K562 (cell line): ENCODE results near the gene CPN2. TPM values are rescaled to one million over a fixed set of nuclear protein-coding genes. Genes with fewer than 3 reads are reported as not detected.

Experiments used
- ATAC-seq: fragments of 200-7000 bp; cut with Tn5 transposase; 3 replicates; pipeline ENCODE4 v1.9.1; 2020; ENCODE audit warnings: moderate library complexity
- BruUV-seq: library from RNA; stranded (reverse); fragments of 400-500 nt; replicated peaks from 2 replicates; lab custom pipeline; 2021; lab: Mats Ljungman, UMichigan
- CTCF ChIA-PET: fragments of 300-600 bp; formaldehyde crosslinking; extraction: SDS; loops from one replicate; lab custom pipeline; 2021; ENCODE audit warnings: low intra/inter-chr PET ratio; lab: Yijun Ruan, JAX
- POLR2A ChIA-PET: fragments of 300-600, 350-650 bp; sonication (Branson Sonifier 250); formaldehyde crosslinking; extraction: SDS; loops from one replicate; lab custom pipeline; 2021; ENCODE audit warnings: antibody characterized with exemption, inconsistent platforms; lab: Yijun Ruan, JAX
- DNase-seq, 4 experiments: peaks; one replicate each; pipeline versions ENCODE4 v3.0.0 to v3.0.0-alpha.2; 2011 to 2018; ENCODE audit warnings: low spot score in 3 of 4, mixed read lengths in 3 of 4; ENCODE audit errors: extremely low read depth in 1 of 4
- FAIRE-seq: peaks from 2 replicates; lab custom pipeline; 2011; peaks lifted over from hg19 to GRCh38; lab: Jason Lieb, UNC
- H2AFZ ChIP-seq: 2 replicates; pipeline ENCODE4 v1.6.0; 2011; ENCODE audit warnings: low read depth, low read length, control low read depth, inconsistent platforms
- H3K27ac ChIP-seq: fragments of 200-600 bp; 3 replicates; pipeline ENCODE4 v1.8.0; 2011; ENCODE audit warnings: low read depth, mild to moderate bottlenecking, control low read depth, inconsistent platforms, low read length, moderate library complexity, mixed read lengths; ENCODE audit errors: extremely low read depth
- H3K27me3 ChIP-seq, 2 experiments: fragments of 300-600 bp in 1 of 2; 2 replicates in 1 of 2; 3 replicates in 1 of 2; pipeline versions ENCODE4 v1.6.0 to v1.8.0; 2011; ENCODE audit warnings: inconsistent platforms in 2 of 2, low read length in 2 of 2, mild to moderate bottlenecking in 1 of 2, mixed read lengths in 1 of 2, moderate library complexity in 1 of 2; ENCODE audit not compliant: control insufficient read depth in 2 of 2, insufficient read depth in 2 of 2
- H3K36me3 ChIP-seq: fragments of 300-600 bp; 3 replicates; pipeline ENCODE4 v1.8.0; 2011; ENCODE audit warnings: mild to moderate bottlenecking, low read length, inconsistent platforms; ENCODE audit not compliant: control insufficient read depth, insufficient read depth
- H3K4me1 ChIP-seq, 2 experiments: fragments of 200-600 bp in 1 of 2; replicated peaks in 1 of 2; 2 replicates in 1 of 2; 3 replicates in 1 of 2; pipeline versions ENCODE4 v1.5.1 to v1.8.0; 2011; ENCODE audit warnings: inconsistent platforms in 2 of 2, low read length in 2 of 2, mild to moderate bottlenecking in 1 of 2, mixed read lengths in 1 of 2, moderate library complexity in 1 of 2; ENCODE audit not compliant: control insufficient read depth in 2 of 2, insufficient read depth in 2 of 2
- H3K4me2 ChIP-seq: 2 replicates; pipeline ENCODE4 v1.6.1; 2011; ENCODE audit warnings: low read length, control low read depth, inconsistent platforms, mixed read lengths; ENCODE audit not compliant: insufficient read depth
- H3K4me3 ChIP-seq: fragments of 200-600 bp; sonication (generic), shearing (Covaris generic); 2 replicates; pipeline ENCODE4 v1.5.1; 2016; ENCODE audit warnings: control low read depth, inconsistent platforms
- H3K79me2 ChIP-seq: fragments of 200-600 bp; 3 replicates; pipeline ENCODE4 v1.8.0; 2011; ENCODE audit warnings: low read length, inconsistent platforms; ENCODE audit not compliant: control insufficient read depth, insufficient read depth
- H3K9ac ChIP-seq, 2 experiments: 2 replicates each; pipeline versions ENCODE4 v1.6.0 to v1.6.1; 2011; ENCODE audit warnings: low read depth in 2 of 2, low read length in 2 of 2, control low read depth in 1 of 2, inconsistent platforms in 1 of 2, mild to moderate bottlenecking in 1 of 2, mixed read lengths in 1 of 2; ENCODE audit not compliant: insufficient read depth in 1 of 2
- H3K9me1 ChIP-seq: one replicate; pipeline ENCODE4 v1.6.0; 2011; ENCODE audit warnings: inconsistent platforms, mild to moderate bottlenecking, low read length, moderate library complexity; ENCODE audit not compliant: control insufficient read depth, insufficient read depth
- H3K9me3 ChIP-seq: replicated peaks from 2 replicates; pipeline ENCODE4 v1.5.1; 2011; ENCODE audit warnings: low read depth, low read length, inconsistent platforms; ENCODE audit not compliant: control insufficient read depth, insufficient read depth
- H4K20me1 ChIP-seq: replicated peaks from 2 replicates; pipeline ENCODE4 v1.6.1; 2011; ENCODE audit warnings: low read length, inconsistent platforms, mixed read lengths; ENCODE audit not compliant: control insufficient read depth, insufficient read depth
- ATF4 ChIP-seq: fragments of 450-650 bp; formaldehyde crosslinking; IDR thresholded peaks from 2 replicates; pipeline ENCODE4 v1.4.0; 2022; ENCODE audit warnings: mild to moderate bottlenecking, moderate library complexity
- CBX2 ChIP-seq: fragments of 200-600 bp; sonication (generic); IDR thresholded peaks from one replicate; pipeline ENCODE4 v1.6.1; 2012; ENCODE audit warnings: mild to moderate bottlenecking, low read length, inconsistent platforms; ENCODE audit not compliant: insufficient read depth, poor library complexity, severe bottlenecking
- CBX3 ChIP-seq, 2 experiments: IDR thresholded peaks; 1 replicate in 1 of 2; 2 replicates in 1 of 2; pipeline ENCODE4 v1.6.1; 2012; ENCODE audit warnings: inconsistent platforms in 2 of 2, low read length in 2 of 2, borderline replicate concordance in 1 of 2, control low read depth in 1 of 2
- CREB1 ChIP-seq, 2 experiments: sonication (generic) in 1 of 2; formaldehyde crosslinking in 1 of 2; IDR thresholded peaks; 2 replicates each; pipeline versions ENCODE4 v1.6.1 to v1.8.0; 2012 to 2022; ENCODE audit warnings: inconsistent platforms in 1 of 2, mild to moderate bottlenecking in 1 of 2, missing genetic modification reagents in 1 of 2, moderate library complexity in 1 of 2
- CREB5 ChIP-seq: fragments of 250-450 bp; sonication (Bioruptor Pico); IDR thresholded peaks from 2 replicates; pipeline ENCODE4 v1.5.0; 2020; ENCODE audit warnings: mild to moderate bottlenecking
- HDAC8 ChIP-seq: fragments of 450-650 bp; IDR thresholded peaks from 2 replicates; pipeline ENCODE4 v1.6.1; 2016; ENCODE audit warnings: mild to moderate bottlenecking, missing genetic modification characterization, moderate library complexity, missing compliant biosample characterization
- HDGF ChIP-seq: fragments of 450-650 bp; IDR thresholded peaks from 2 replicates; pipeline ENCODE4 v1.6.1; 2016
- IRF2 ChIP-seq: sonication (generic); formaldehyde crosslinking; IDR thresholded peaks from 2 replicates; pipeline ENCODE4 v1.8.1; 2022; ENCODE audit warnings: mild to moderate bottlenecking, missing genetic modification reagents
- MLX ChIP-seq, 2 experiments: fragments of 450-650 bp in 1 of 2; sonication (generic) in 1 of 2; formaldehyde crosslinking; conservative IDR thresholded peaks; 2 replicates each; pipeline versions ENCODE4 v1.4.0 to v1.8.1; 2020 to 2022; ENCODE audit warnings: mild to moderate bottlenecking in 1 of 2, missing genetic modification reagents in 1 of 2
- NBN ChIP-seq: fragments of 450-650 bp; IDR thresholded peaks from 2 replicates; pipeline ENCODE4 v1.6.1; 2016; ENCODE audit warnings: low read depth, mild to moderate bottlenecking
- PURB ChIP-seq: sonication (generic); formaldehyde crosslinking; IDR thresholded peaks from 2 replicates; pipeline ENCODE4 v1.9.0; 2021; ENCODE audit warnings: low read depth, mild to moderate bottlenecking, missing genetic modification reagents
- RNF2 ChIP-seq: sonication (generic); IDR thresholded peaks from 2 replicates; pipeline ENCODE4 v1.6.1; 2016
- SAFB ChIP-seq: fragments of 200-400 bp; formaldehyde crosslinking; IDR thresholded peaks from 2 replicates; pipeline ENCODE4 v1.6.1; 2017; ENCODE audit warnings: low read depth, low read length, borderline replicate concordance
- TEAD2 ChIP-seq: fragments of 450-650 bp; IDR thresholded peaks from 2 replicates; pipeline ENCODE4 v1.6.1; 2016; ENCODE audit warnings: missing genetic modification characterization, control low read depth, missing compliant biosample characterization
- ZBTB43 ChIP-seq: sonication (generic); formaldehyde crosslinking; IDR thresholded peaks from 2 replicates; pipeline ENCODE4 v1.8.0; 2023; ENCODE audit warnings: mild to moderate bottlenecking, missing genetic modification reagents
- ZNF143 ChIP-seq: sonication (generic); formaldehyde crosslinking; IDR thresholded peaks from 2 replicates; pipeline ENCODE4 v1.9.0; 2022; ENCODE audit warnings: mild to moderate bottlenecking, missing genetic modification reagents
- ZNF778 ChIP-seq: fragments of 450-650 bp; formaldehyde crosslinking; IDR thresholded peaks from 2 replicates; pipeline ENCODE4 v1.4.0; 2020; ENCODE audit warnings: mild to moderate bottlenecking, moderate library complexity
- WGBS: fragments of 100-300 bp; shearing (Covaris generic); methylation state at CpG from one replicate; pipeline ENCODE4 v1.1.6; 2016; ENCODE audit warnings: low coverage, mixed read lengths; ENCODE audit not compliant: insufficient coverage; ENCODE audit errors: missing lambda C conversion rate; 5-methylcytosine and 5-hydroxymethylcytosine counted together
- in situ Hi-C: fragments of 300-500 bp; cut with MboI; formaldehyde crosslinking; loops from 4 replicates; pipeline ENCODE4 v1.15.0; 2018; ENCODE audit warnings: inconsistent platforms, mixed read lengths
- intact Hi-C: fragments of 100-400 bp; cut with micrococcal nuclease; formaldehyde crosslinking; loops from 2 replicates; pipeline ENCODE4 v1.14.2; 2022
- polyA plus RNA-seq, 8 experiments: library from polyadenylated mRNA; depleted of rRNA in 4 of 8; stranded (reverse) in 5 of 8; unstranded in 3 of 8; fragments of >200 nt; fragmentation: Nextera tagmentation in 2 of 8; fragmentation: Illumina TruSeq in 1 of 8; extraction: Ambion mirVana in 2 of 8; extraction: Trizol in 1 of 8; gene quantifications; 2 replicates each; pipeline versions ENCODE4 v1.2.1 to v1.2.3, GENCODE V29; 2011 to 2014; ENCODE audit warnings: inconsistent platforms in 1 of 8, missing spikeins in 1 of 8
- total RNA-seq, 7 experiments: library from RNA; depleted of rRNA in 6 of 7; stranded (reverse); fragments of >200 nt in 6 of 7; fragmentation: Illumina TruSeq in 2 of 7; extraction: Trizol in 2 of 7; gene quantifications; 2 replicates each; pipeline versions ENCODE4 v1.2.1 to v1.2.3, GENCODE V29; 2011 to 2021; ENCODE audit warnings: low replicate concordance in 1 of 7

Gene CPN2
- total and polyA plus RNA-seq, 9 of the 15 experiments (the other 6 are each of a cell fraction or from before 2014, with no cell fraction given), result not detected

- no peak for FAIRE-seq
- TF ChIP-seq HDAC8 (tag) (no peak), MLX (CRISPR knock-in tag; conservative IDR thresholded peaks at IDR 0.05) (no peak), CREB1 (IDR thresholded peaks at IDR 0.05) (no peak), CREB1 (CRISPR knock-in tag; IDR thresholded peaks at IDR 0.05) (no peak), PURB (CRISPR knock-in tag) (no peak), ZNF778 (CRISPR knock-in tag) (no peak), ZNF143 (no peak), CBX3 (IDR thresholded peaks at IDR 0.05; ENCODE audit: borderline replicate concordance in 1 of 2, low read length in 2 of 2) (no peak), SAFB (no peak), RNF2 (no peak), CBX2 (no peak), TEAD2 (tag) (no peak), IRF2 (CRISPR knock-in tag) (no peak), CREB5 (CRISPR knock-in tag) (no peak), NBN (no peak), ZBTB43 (no peak), HDGF (no peak), ATF4 (CRISPR knock-in tag) (no peak)
Observed at GRCh38 chr3:194321693-194322640, 29.2 kb downstream of the CPN2 start.

More at GRCh38 chr3:194321693-194322640, 29.2 kb downstream of the CPN2 start:
- Histone ChIP-seq H3K9me1 (no peaks in the 10 kb centered on the region), H3K27ac (no peak overlapping the region), H3K4me3 (no peak overlapping the region), H4K20me1 (no peaks in the 10 kb centered on the region), H3K27me3 (peaks cover 0 to 5% of the 10 kb centered on the region in 2 experiments; a peak in 2 of 5 replicates), H3K79me2 (no peaks in the 10 kb centered on the region), H3K4me1 (peaks cover 13 to 39% of the 10 kb centered on the region in 2 experiments; a peak in 4 of 5 replicates), H3K9ac (no peak overlapping the region), H3K4me2 (no peak overlapping the region), H2AFZ (no peak overlapping the region), H3K36me3 (no peaks in the 10 kb centered on the region), H3K9me3 (peaks cover 4% of the 10 kb centered on the region; the same call in 1 of the 2 replicates)
- intact Hi-C loops, result loop anchor here (10.0 kb wide), 1 partner anchor 727 kb away; the partner anchor contains the start of gene OPA1
- ChIA-PET CTCF (no interaction called here), POLR2A (interaction anchor here (0.6 to 1.3 kb wide), 5 partner anchors 76 to 566 kb away, joined by 3 to 4 read pairs (median 3); no protein-coding TSS in a partner anchor)
- WGBS, result 38% methylated on average over 23 of the region's 26 CpGs
- no TSS peak for BruUV-seq
- no peak for ATAC-seq
- in situ Hi-C loops, result loop anchor here (10.0 to 25.0 kb wide), 2 partner anchors 667 to 1510 kb away; no protein-coding TSS in a partner anchor
- DNase-seq, result no peak
